ENCODE results near the gene SELENOT.

SELENOT gene

GRCh38 chr3:150623945-150624344, 20.8 kb downstream of the SELENOT start:
- Histone ChIP-seq H3K4me1 (ENCODE audit: control insufficient read depth in 1 of 2, insufficient read depth in 2 of 2, low read length in 2 of 2) (no peaks in the 10 kb centered on the region), H2BK5ac (ENCODE audit: low read depth, low read length, poor library complexity) (no peak overlapping the region), H3K14ac (ENCODE audit: low read length) (no peak overlapping the region), H3K18ac (ENCODE audit: low read length) (no peak overlapping the region), H3K36me3 (ENCODE audit: control insufficient read depth in 1 of 2, insufficient read depth in 2 of 2, low read length in 2 of 2) (peaks cover 4 to 12% of the 10 kb centered on the region in 2 experiments), H3K79me1 (ENCODE audit: low read length) (no peaks in the 10 kb centered on the region), H4K8ac (ENCODE audit: low read depth, low read length) (no peak overlapping the region), H3K23ac (ENCODE audit: low read length) (no peak overlapping the region), H3K9me3 (ENCODE audit: insufficient read depth, low read depth, low read length) (no peaks in the 10 kb centered on the region), H4K12ac (ENCODE audit: low read depth, low read length) (no peak overlapping the region), H4K91ac (ENCODE audit: low read depth, low read length) (no peak overlapping the region), H2BK12ac (ENCODE audit: low read length) (no peak overlapping the region), H2AFZ (ENCODE audit: insufficient read depth, low read length, poor library complexity) (no peak overlapping the region), H3K4me3 (ENCODE audit: low read depth, low read length) (no peak overlapping the region), H3K4ac (ENCODE audit: low read depth, low read length) (no peak overlapping the region), H2BK120ac (ENCODE audit: insufficient read depth, low read length, poor library complexity) (no peak overlapping the region), H3K27me3 (ENCODE audit: insufficient read depth, low read length) (no peaks in the 10 kb centered on the region), H3K27ac (ENCODE audit: low read depth, low read length) (no peak overlapping the region), H3K79me2 (ENCODE audit: control insufficient read depth, insufficient read depth, low read length, poor library complexity) (no peaks in the 10 kb centered on the region), H3K9ac (ENCODE audit: low read length) (no peak overlapping the region), H2AK5ac (ENCODE audit: low read length) (no peak overlapping the region), H3K4me2 (ENCODE audit: low read length) (no peak overlapping the region)
- no peak for DNase-seq
- no CpG with 5 or more reads among the region's 1 CpG for WGBS (ENCODE audit: extremely low coverage, insufficient coverage, insufficient read length)

DNA sequence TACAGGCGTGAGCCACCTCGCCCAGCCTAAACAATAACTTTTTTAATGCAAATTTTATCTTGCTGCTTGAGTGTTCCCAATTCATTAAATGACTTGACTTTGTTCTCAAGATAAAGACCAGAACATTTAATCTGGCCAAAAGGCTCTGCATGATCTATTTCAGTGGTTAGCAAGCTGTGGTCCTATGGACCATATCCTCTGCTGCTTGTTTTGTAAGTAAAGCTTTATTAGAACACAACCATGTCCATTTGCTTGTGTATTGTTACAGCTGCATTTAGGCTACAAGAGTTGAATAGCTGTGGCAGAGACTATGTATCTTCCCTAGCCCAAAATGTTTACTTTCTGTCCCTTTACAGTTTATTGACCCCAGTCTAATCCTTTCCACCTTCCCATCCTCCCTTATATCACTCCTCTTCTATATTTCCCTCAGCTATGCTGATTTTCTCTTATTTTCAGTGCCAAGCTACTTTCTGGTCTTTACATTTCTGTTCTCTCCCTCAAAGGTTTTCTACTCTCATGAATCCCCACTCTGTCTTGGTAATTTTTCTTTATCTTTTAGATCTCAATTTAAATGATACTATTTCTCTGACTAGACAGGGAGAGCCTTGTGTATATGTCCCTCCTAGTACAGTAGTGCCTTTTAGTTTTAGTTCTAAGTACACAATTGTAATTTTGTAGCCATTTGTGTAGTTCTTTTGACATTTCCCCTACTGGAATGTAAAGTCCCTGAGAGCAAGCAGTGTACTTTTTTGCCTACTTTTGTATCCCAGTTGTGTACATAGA, 23.2 kb downstream of the SELENOT start:
- Histone ChIP-seq H2AFZ (ENCODE audit: insufficient read depth, low read length, poor library complexity) (no peak overlapping the region), H2BK5ac (ENCODE audit: low read depth, low read length, poor library complexity) (no peak overlapping the region), H3K14ac (ENCODE audit: low read length) (no peak overlapping the region), H3K4me1 (ENCODE audit: control insufficient read depth in 1 of 2, insufficient read depth in 2 of 2, low read length in 2 of 2) (no peaks in the 10 kb centered on the region), H3K27ac (ENCODE audit: low read depth, low read length) (no peak overlapping the region), H3K27me3 (ENCODE audit: insufficient read depth, low read length) (no peaks in the 10 kb centered on the region), H2BK120ac (ENCODE audit: insufficient read depth, low read length, poor library complexity) (no peak overlapping the region), H3K4me3 (ENCODE audit: low read depth, low read length) (no peak overlapping the region), H3K36me3 (ENCODE audit: control insufficient read depth in 1 of 2, insufficient read depth in 2 of 2, low read length in 2 of 2) (peaks cover 4 to 14% of the 10 kb centered on the region in 2 experiments), H4K12ac (ENCODE audit: low read depth, low read length) (no peak overlapping the region), H3K4me2 (ENCODE audit: low read length) (no peak overlapping the region), H2AK5ac (ENCODE audit: low read length) (no peak overlapping the region), H3K23ac (ENCODE audit: low read length) (no peak overlapping the region), H3K18ac (ENCODE audit: low read length) (no peak overlapping the region), H4K91ac (ENCODE audit: low read depth, low read length) (no peak overlapping the region), H3K4ac (ENCODE audit: low read depth, low read length) (no peak overlapping the region), H4K8ac (ENCODE audit: low read depth, low read length) (no peak overlapping the region), H3K79me2 (ENCODE audit: control insufficient read depth, insufficient read depth, low read length, poor library complexity) (no peaks in the 10 kb centered on the region), H2BK12ac (ENCODE audit: low read length) (no peak overlapping the region), H3K79me1 (ENCODE audit: low read length) (no peaks in the 10 kb centered on the region), H3K9me3 (ENCODE audit: insufficient read depth, low read depth, low read length) (no peaks in the 10 kb centered on the region), H3K9ac (ENCODE audit: low read length) (no peak overlapping the region)
- no CpG with 5 or more reads among the region's 2 CpGs for WGBS (ENCODE audit: extremely low coverage, insufficient coverage, insufficient read length)
- DNase-seq, result no peak

GRCh38 chr3:150627557-150627956, 24.4 kb downstream of the SELENOT start:
- Histone ChIP-seq H4K12ac (ENCODE audit: low read depth, low read length) (no peak overlapping the region), H3K4me2 (ENCODE audit: low read length) (no peak overlapping the region), H2AFZ (ENCODE audit: insufficient read depth, low read length, poor library complexity) (no peak overlapping the region), H2BK5ac (ENCODE audit: low read depth, low read length, poor library complexity) (no peak overlapping the region), H2BK120ac (ENCODE audit: insufficient read depth, low read length, poor library complexity) (no peak overlapping the region), H3K9ac (ENCODE audit: low read length) (no peak overlapping the region), H2BK12ac (ENCODE audit: low read length) (no peak overlapping the region), H3K27ac (ENCODE audit: low read depth, low read length) (no peak overlapping the region), H3K4me1 (ENCODE audit: control insufficient read depth in 1 of 2, insufficient read depth in 2 of 2, low read length in 2 of 2) (no peaks in the 10 kb centered on the region), H3K14ac (ENCODE audit: low read length) (no peak overlapping the region), H3K9me3 (ENCODE audit: insufficient read depth, low read depth, low read length) (no peaks in the 10 kb centered on the region), H3K27me3 (ENCODE audit: insufficient read depth, low read length) (no peaks in the 10 kb centered on the region), H3K79me2 (ENCODE audit: control insufficient read depth, insufficient read depth, low read length, poor library complexity) (no peaks in the 10 kb centered on the region), H3K18ac (ENCODE audit: low read length) (no peak overlapping the region), H4K8ac (ENCODE audit: low read depth, low read length) (no peak overlapping the region), H3K36me3 (ENCODE audit: control insufficient read depth in 1 of 2, insufficient read depth in 2 of 2, low read length in 2 of 2) (peaks cover 6 to 16% of the 10 kb centered on the region in 2 experiments), H4K91ac (ENCODE audit: low read depth, low read length) (no peak overlapping the region), H3K4me3 (ENCODE audit: low read depth, low read length) (no peak overlapping the region), H3K23ac (ENCODE audit: low read length) (no peak overlapping the region), H3K4ac (ENCODE audit: low read depth, low read length) (no peak overlapping the region), H3K79me1 (ENCODE audit: low read length) (no peaks in the 10 kb centered on the region), H2AK5ac (ENCODE audit: low read length) (no peak overlapping the region)
- no peak for DNase-seq
- no CpG with 5 or more reads among the region's 2 CpGs for WGBS (ENCODE audit: extremely low coverage, insufficient coverage, insufficient read length)

- WGBS (ENCODE audit: extremely low coverage, insufficient coverage, insufficient read length), result no CpG with 5 or more reads among the region's 7 CpGs
- H2BK120ac ChIP-seq (ENCODE audit: insufficient read depth, low read length, poor library complexity), result no peak overlapping the region
- DNase-seq, result peak in 1 of 2 donors; percentile 40
- no peak overlapping the region for H4K8ac ChIP-seq (ENCODE audit: low read depth, low read length)
- H3K9me3 ChIP-seq (ENCODE audit: insufficient read depth, low read depth, low read length), result no peaks in the 10 kb centered on the region
- no peak overlapping the region for H3K27ac ChIP-seq (ENCODE audit: low read depth, low read length)
- H3K4ac ChIP-seq (ENCODE audit: low read depth, low read length), result no peak overlapping the region
- H3K27me3 ChIP-seq (ENCODE audit: insufficient read depth, low read length), result no peaks in the 10 kb centered on the region
- no peaks in the 10 kb centered on the region for H3K79me2 ChIP-seq (ENCODE audit: control insufficient read depth, insufficient read depth, low read length, poor library complexity)
- no peaks in the 10 kb centered on the region for H3K79me1 ChIP-seq (ENCODE audit: low read length)
- H4K12ac ChIP-seq (ENCODE audit: low read depth, low read length), result no peak overlapping the region
- H3K4me2 ChIP-seq (ENCODE audit: low read length), result no peak overlapping the region
- no peak overlapping the region for H2AFZ ChIP-seq (ENCODE audit: insufficient read depth, low read length, poor library complexity)
- H2AK5ac ChIP-seq (ENCODE audit: low read length), result no peak overlapping the region
- H3K4me1 ChIP-seq (ENCODE audit: control insufficient read depth in 1 of 2, insufficient read depth in 2 of 2, low read length in 2 of 2), result no peaks in the 10 kb centered on the region
- H4K91ac ChIP-seq (ENCODE audit: low read depth, low read length), result no peak overlapping the region
- H3K23ac ChIP-seq (ENCODE audit: low read length), result no peak overlapping the region
- H3K36me3 ChIP-seq (ENCODE audit: control insufficient read depth in 1 of 2, insufficient read depth in 2 of 2, low read length in 2 of 2), result peaks cover 4 to 11% of the 10 kb centered on the region in 2 experiments
- H3K9ac ChIP-seq (ENCODE audit: low read length), result no peak overlapping the region
- H3K14ac ChIP-seq (ENCODE audit: low read length), result no peak overlapping the region
- no peak overlapping the region for H2BK12ac ChIP-seq (ENCODE audit: low read length)
- H3K4me3 ChIP-seq (ENCODE audit: low read depth, low read length), result no peak overlapping the region
- H2BK5ac ChIP-seq (ENCODE audit: low read depth, low read length, poor library complexity), result no peak overlapping the region
- no peak overlapping the region for H3K18ac ChIP-seq (ENCODE audit: low read length)
Observed at GRCh38 chr3:150631515-150632221, 28.5 kb downstream of the SELENOT start.

All from trophoblast cell (in vitro differentiated cells and primary cell).